Cardiac fibroblast (primary cell): ENCODE results near the gene ING1.

Experiments
- DNase-seq, 2 donors: peaks; one replicate each; pipeline versions ENCODE4 v3.0.0 to v3.0.0-alpha.2; 2010; ENCODE audit warnings: low read depth in 2 of 2
- H3K4me3 ChIP-seq, 2 donors: replicated peaks in 1 of 2; 1 replicate in 1 of 2; 2 replicates in 1 of 2; pipeline ENCODE4 v1.5.1; 2011; ENCODE audit warnings: low read depth in 2 of 2, low read length in 2 of 2, mild to moderate bottlenecking in 2 of 2, moderate library complexity in 1 of 2
- TF ChIP-seq, protein P1 (sequence below): IDR thresholded peaks from one replicate; pipeline ENCODE4 v1.5.1; 2011; ENCODE audit warnings: low read depth, mild to moderate bottlenecking, low read length, inconsistent platforms

The ING1 gene

GRCh38 chr13:110706570-110707372 is 6.7 kb upstream of the ING1 start:
- no peak for DNase-seq
- TF ChIP-seq, protein P1, sequence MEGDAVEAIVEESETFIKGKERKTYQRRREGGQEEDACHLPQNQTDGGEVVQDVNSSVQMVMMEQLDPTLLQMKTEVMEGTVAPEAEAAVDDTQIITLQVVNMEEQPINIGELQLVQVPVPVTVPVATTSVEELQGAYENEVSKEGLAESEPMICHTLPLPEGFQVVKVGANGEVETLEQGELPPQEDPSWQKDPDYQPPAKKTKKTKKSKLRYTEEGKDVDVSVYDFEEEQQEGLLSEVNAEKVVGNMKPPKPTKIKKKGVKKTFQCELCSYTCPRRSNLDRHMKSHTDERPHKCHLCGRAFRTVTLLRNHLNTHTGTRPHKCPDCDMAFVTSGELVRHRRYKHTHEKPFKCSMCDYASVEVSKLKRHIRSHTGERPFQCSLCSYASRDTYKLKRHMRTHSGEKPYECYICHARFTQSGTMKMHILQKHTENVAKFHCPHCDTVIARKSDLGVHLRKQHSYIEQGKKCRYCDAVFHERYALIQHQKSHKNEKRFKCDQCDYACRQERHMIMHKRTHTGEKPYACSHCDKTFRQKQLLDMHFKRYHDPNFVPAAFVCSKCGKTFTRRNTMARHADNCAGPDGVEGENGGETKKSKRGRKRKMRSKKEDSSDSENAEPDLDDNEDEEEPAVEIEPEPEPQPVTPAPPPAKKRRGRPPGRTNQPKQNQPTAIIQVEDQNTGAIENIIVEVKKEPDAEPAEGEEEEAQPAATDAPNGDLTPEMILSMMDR, result no peak
- peak overlapping the region; percentile 64 to 75 for H3K4me3 ChIP-seq

GRCh38 chr13:110712081-110712848 is 1.2 kb upstream of the ING1 start:
- TF ChIP-seq, protein P1, result no peak
- peak; percentile 84 to 88 for DNase-seq
- H3K4me3 ChIP-seq, result peak overlapping the region; percentile 91 to 99

DNA sequence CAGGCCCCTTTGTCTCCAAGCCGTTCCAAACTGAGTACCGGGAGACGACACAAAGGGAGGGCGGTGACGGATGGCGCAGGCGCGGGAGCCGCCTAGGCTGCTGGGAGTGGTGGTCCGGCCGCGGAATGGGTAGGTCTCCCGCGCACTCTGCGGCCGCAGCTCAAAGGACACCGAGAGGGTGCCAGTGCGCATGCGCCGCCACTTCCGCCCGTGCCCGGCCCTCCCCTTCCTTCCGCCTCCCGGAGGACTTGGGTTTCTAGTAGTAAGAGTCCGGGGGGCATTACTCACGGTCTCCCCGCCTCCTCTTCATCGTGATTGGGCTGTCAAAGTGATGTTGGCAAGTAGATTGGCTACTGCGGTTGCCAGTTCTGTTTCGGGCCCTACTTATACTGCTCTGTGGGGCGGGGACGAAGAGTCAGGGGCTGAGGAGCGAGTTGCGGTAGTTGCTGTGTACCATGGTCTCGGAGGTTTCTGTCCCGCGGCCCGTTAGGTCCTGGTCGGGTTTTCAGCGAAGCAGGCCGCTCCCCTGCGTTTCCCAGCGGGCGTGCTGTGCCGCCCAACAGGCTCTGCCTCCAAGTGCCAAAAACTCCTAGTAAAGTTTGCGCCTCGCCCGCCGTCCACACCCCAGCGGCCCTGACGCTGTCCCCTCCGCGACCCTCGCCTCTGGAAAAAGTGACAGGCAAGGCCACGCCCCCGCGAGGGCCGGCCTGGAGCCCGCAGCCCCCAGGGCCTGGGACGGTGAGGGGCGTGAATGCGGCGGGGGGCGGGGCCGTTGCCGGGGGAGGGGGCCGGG is 455 bp upstream of the ING1 start:
- peak overlapping the region; percentile 91 to 99 for H3K4me3 ChIP-seq
- TF ChIP-seq, protein P1, result no peak
- DNase-seq, result peak; percentile 100

- peak; percentile 50 to 54 for DNase-seq
- peak overlapping the region; percentile 89 to 91 for H3K4me3 ChIP-seq
- TF ChIP-seq, protein P1, result no peak
Measured at GRCh38 chr13:110713981-110714796, 689 bp downstream of the ING1 start.

DNA sequence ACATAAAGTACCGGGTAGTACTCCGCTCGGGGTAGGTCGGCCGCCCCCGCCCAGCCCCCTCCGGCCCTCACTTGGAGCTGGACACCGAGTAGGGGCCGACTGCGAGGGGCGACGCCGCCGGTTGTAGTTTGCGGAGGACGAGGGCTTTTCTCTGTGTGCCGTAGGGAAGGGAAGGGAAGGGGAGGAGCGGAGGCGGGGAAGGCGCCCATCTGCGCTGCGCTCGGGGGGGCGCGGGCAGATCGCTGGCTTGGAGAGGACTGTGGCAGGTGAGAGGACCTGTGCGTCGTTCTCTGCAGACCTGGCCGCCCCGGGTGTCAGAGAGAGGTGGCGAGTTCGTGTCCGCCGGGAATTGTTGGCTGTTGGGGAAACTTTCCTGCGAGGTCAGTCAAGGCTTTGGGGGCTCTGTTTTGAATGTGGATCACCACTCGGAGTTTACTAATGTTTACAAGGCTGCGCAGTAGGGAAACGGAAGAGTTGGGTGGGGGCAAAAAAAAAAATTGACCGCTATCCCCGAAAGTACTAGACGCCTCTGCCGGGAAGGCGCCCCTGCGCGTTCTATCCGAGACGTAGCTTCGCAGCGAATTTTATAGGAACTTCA is 1.4 kb downstream of the ING1 start:
- H3K4me3 ChIP-seq, result peak overlapping the region; percentile 89 to 91
- TF ChIP-seq, protein P1, result no peak
- DNase-seq, result peak; percentile 44 to 63
